ENCODE results near the gene TJP2.

Gene TJP2

DNA sequence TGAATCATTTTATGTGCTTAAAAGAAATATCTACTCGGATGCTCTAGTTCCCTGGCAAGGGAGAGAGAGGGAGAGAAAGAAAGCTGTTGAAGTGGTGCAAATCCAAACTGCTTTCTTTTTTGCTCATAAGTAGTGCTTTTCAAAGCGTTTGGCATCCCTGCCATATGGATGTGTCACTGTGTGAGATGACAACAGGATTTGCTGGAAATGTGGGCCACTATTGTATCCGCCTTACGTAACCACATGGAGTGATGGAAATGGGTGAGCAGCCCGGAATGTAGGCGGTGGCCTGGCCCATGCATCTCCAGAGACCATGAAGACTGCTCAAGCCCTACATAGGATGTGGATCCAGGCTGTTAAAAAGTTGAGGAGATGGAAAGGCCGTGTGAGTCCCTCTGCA lies 30.8 kb downstream of the TJP2 start:
- no peak overlapping the region for H3K4me3 ChIP-seq (replicated peaks; ENCODE audit: low read depth, low read length)
- no peak for DNase-seq (ENCODE audit: extremely low read depth, low read depth)
- TF ChIP-seq, protein P1, sequence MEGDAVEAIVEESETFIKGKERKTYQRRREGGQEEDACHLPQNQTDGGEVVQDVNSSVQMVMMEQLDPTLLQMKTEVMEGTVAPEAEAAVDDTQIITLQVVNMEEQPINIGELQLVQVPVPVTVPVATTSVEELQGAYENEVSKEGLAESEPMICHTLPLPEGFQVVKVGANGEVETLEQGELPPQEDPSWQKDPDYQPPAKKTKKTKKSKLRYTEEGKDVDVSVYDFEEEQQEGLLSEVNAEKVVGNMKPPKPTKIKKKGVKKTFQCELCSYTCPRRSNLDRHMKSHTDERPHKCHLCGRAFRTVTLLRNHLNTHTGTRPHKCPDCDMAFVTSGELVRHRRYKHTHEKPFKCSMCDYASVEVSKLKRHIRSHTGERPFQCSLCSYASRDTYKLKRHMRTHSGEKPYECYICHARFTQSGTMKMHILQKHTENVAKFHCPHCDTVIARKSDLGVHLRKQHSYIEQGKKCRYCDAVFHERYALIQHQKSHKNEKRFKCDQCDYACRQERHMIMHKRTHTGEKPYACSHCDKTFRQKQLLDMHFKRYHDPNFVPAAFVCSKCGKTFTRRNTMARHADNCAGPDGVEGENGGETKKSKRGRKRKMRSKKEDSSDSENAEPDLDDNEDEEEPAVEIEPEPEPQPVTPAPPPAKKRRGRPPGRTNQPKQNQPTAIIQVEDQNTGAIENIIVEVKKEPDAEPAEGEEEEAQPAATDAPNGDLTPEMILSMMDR (IDR thresholded peaks at IDR 0.05; ENCODE audit: low read depth, low read length, missing control alignments), result no peak

DNA sequence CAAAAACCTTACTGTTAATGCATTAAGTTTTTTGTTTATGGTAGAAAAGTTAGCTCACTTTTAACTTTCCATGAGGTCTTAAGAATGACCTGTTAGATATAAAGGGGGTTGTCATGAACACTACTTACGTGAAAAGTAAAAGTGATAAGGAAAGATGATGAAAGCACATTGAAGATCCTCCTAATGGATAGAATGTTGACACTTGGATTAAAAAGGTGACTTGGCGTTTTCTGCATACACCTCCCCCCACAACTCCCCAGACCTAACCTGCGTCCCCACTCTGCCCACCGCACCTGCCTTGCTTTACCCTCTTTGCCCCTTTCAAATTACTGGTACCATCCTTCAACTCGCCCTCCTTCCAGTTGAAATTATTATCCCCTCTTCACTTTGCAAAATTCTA lies 32.0 kb downstream of the TJP2 start:
- TF ChIP-seq, protein P1 (IDR thresholded peaks at IDR 0.05; ENCODE audit: low read depth, low read length, missing control alignments), result no peak
- H3K4me3 ChIP-seq (replicated peaks; ENCODE audit: low read depth, low read length), result no peak overlapping the region
- DNase-seq (ENCODE audit: extremely low read depth, low read depth), result no peak

DNA sequence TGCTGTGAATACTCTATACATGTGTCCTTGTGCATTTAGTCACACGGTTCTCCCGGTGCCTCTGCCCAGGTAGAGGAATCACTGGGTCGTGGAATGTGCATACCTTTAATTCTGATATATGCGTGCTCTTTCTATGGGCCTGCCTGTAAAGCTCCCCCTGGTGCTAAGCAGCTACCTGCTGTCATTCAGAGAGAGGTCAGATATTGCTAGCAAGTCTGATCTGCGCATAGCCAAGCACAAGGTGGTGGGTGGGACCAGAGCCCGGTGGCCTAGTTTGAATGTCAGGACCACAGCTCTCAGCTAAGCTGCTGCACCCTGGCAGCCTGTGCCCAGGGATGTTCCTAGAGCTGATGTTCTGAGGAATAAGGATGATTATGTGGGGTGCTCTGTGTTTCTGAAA lies 33.4 kb downstream of the TJP2 start:
- H3K4me3 ChIP-seq (replicated peaks; ENCODE audit: low read depth, low read length), result no peak overlapping the region
- TF ChIP-seq, protein P1 (IDR thresholded peaks at IDR 0.05; ENCODE audit: low read depth, low read length, missing control alignments), result no peak
- DNase-seq (ENCODE audit: extremely low read depth, low read depth), result no peak

DNA sequence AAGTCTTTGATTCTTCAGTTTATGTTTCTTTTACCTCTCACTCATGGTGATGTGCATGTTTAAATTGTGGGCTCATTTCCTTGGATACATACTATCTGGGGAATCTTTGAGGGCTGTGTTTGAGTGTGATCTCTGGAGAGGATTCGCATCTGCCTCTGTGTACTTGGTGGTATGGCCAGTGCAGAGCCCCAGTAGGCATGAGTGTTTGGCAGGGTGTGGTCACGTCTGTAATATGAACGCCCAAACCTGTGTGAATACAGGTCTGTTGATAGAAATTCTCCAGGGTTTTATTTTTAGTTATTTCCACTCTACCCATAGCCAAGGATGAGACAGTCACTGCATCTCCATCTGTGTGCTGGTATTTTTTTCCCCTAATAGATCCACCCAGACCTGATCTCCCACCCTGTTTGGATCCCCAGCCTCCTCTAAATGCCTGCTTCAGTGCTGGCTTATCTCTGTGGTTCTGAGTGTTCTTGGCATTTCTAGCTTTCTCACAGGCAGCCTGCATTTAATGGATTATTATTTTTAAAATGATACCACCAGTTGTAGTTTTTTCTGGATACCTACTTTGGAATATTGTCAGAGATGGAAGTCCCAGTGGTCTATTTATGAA lies 37.5 kb downstream of the TJP2 start:
- H3K4me3 ChIP-seq (replicated peaks; ENCODE audit: low read depth, low read length), result no peak overlapping the region
- TF ChIP-seq, protein P1 (IDR thresholded peaks at IDR 0.05; ENCODE audit: low read depth, low read length, missing control alignments), result no peak
- no peak for DNase-seq (ENCODE audit: extremely low read depth, low read depth)

DNA sequence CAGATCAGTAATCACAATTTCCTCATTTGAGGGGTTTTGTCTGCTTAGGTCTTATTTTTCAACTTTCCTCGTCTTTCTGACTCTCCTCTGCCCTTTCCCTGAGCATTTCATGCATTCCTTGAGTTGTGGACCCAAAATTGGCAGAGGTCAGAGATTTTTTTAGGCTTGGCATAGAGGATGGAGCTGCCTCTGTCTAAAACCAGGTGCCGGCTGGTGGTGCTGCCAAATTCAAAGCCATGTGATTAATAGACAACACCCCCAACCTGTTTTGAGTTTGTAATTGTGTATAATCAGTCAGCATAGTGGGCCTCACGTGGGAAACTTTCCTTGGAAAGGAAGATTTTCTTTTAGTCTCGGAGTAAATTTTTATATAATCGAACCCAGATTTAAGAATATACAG lies 39.6 kb downstream of the TJP2 start:
- DNase-seq (ENCODE audit: extremely low read depth, low read depth), result no peak
- TF ChIP-seq, protein P1 (IDR thresholded peaks at IDR 0.05; ENCODE audit: low read depth, low read length, missing control alignments), result no peak
- H3K4me3 ChIP-seq (replicated peaks; ENCODE audit: low read depth, low read length), result no peak overlapping the region

DNA sequence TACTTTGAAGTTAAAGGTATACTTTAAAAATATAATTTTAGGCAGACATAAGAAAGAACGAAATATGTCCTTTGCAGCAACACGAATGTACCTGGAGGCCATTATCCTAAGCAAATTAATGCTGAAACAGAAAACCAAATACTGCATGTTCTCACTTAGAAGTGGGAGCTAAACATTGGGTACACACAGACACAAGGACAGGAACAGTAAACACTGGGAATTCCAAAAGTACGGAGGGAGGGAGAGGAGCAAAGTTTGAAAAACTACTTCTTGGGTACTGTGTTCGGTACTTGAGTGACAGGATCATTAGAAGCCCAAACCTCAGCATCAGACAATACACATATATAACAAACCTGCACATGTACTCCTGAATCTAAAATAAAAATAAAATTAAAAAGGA lies 40.9 kb downstream of the TJP2 start:
- TF ChIP-seq, protein P1 (IDR thresholded peaks at IDR 0.05; ENCODE audit: low read depth, low read length, missing control alignments), result no peak
- no peak for DNase-seq (ENCODE audit: extremely low read depth, low read depth)
- no peak overlapping the region for H3K4me3 ChIP-seq (replicated peaks; ENCODE audit: low read depth, low read length)

Data from HFF-Myc (cell line).